ENCODE data around the gene PADI4. TPM values are rescaled to one million over a fixed set of nuclear protein-coding genes. Genes with fewer than 3 reads are reported as not detected.

Gene PADI4
- total RNA-seq, 2 experiments from 2014 or later: 0.12 to 0.24 TPM

GRCh38 chr1:17363351-17363750, 55.4 kb downstream of the PADI4 start:
- Mint-ChIP-seq H3K27ac (no peak overlapping the region), H3K4me1 (ENCODE audit: low read depth) (no peaks in the 10 kb centered on the region), H3K4me3 (no peak overlapping the region), H3K27me3 (peaks cover 5% of the 10 kb centered on the region), H3K36me3 (no peaks in the 10 kb centered on the region), H3K9me3 (no peaks in the 10 kb centered on the region)
- CTCF ChIA-PET: no interaction called here
- intact Hi-C loops (cut with micrococcal nuclease): no loop called here
- POLR2A ChIA-PET: no interaction called here
- DNase-seq: no peak

- Mint-ChIP-seq H3K4me3 (no peak overlapping the region), H3K36me3 (no peaks in the 10 kb centered on the region), H3K9me3 (no peaks in the 10 kb centered on the region), H3K27ac (no peak overlapping the region), H3K4me1 (ENCODE audit: low read depth) (no peaks in the 10 kb centered on the region), H3K27me3 (peaks cover 5% of the 10 kb centered on the region)
- CTCF ChIA-PET: no interaction called here
- no peak for DNase-seq
- POLR2A ChIA-PET: no interaction called here
- intact Hi-C loops (cut with micrococcal nuclease): no loop called here
Measured at GRCh38 chr1:17363771-17364170, 55.8 kb downstream of the PADI4 start.

GRCh38 chr1:17365293-17365692, 57.3 kb downstream of the PADI4 start:
- no peak overlapping the region for H3K27ac Mint-ChIP-seq
- H3K4me3 Mint-ChIP-seq: no peak overlapping the region
- intact Hi-C loops (cut with micrococcal nuclease): no loop called here
- no peaks in the 10 kb centered on the region for H3K4me1 Mint-ChIP-seq (ENCODE audit: low read depth)
- ChIA-PET CTCF (no interaction called here), POLR2A (no interaction called here)
- no peaks in the 10 kb centered on the region for H3K36me3 Mint-ChIP-seq
- H3K9me3 Mint-ChIP-seq: no peaks in the 10 kb centered on the region
- no peak for DNase-seq
- peaks cover 5% of the 10 kb centered on the region for H3K27me3 Mint-ChIP-seq

GRCh38 chr1:17369466-17369865, 61.5 kb downstream of the PADI4 start:
- Mint-ChIP-seq H3K9me3 (no peaks in the 10 kb centered on the region), H3K27ac (no peak overlapping the region), H3K27me3 (peaks cover under 1% of the 10 kb centered on the region), H3K4me3 (no peak overlapping the region), H3K36me3 (no peaks in the 10 kb centered on the region), H3K4me1 (ENCODE audit: low read depth) (no peaks in the 10 kb centered on the region)
- ChIA-PET POLR2A (no interaction called here), CTCF (no interaction called here)
- no peak for DNase-seq
- intact Hi-C loops (cut with micrococcal nuclease): no loop called here

- Mint-ChIP-seq H3K27me3 (no peaks in the 10 kb centered on the region), H3K4me3 (no peak overlapping the region), H3K27ac (no peak overlapping the region), H3K36me3 (no peaks in the 10 kb centered on the region), H3K4me1 (ENCODE audit: low read depth) (no peaks in the 10 kb centered on the region), H3K9me3 (no peaks in the 10 kb centered on the region)
- intact Hi-C loops (cut with micrococcal nuclease): no loop called here
- DNase-seq: no peak
- POLR2A ChIA-PET: interaction anchor here (0.7 kb wide), 1 partner anchor 13 kb away, joined by 3 read pairs; no protein-coding TSS in a partner anchor
- CTCF ChIA-PET: no interaction called here
Measured at GRCh38 chr1:17370618-17371017, 62.6 kb downstream of the PADI4 start.

GRCh38 chr1:17371896-17372295, 63.9 kb downstream of the PADI4 start, which contains the start of gene PADI6:
PADI6 (plus strand) TSS chr1:17372196; CDS start chr1:17372246, 50 bp downstream.
- no peaks in the 10 kb centered on the region for H3K9me3 Mint-ChIP-seq
- no peaks in the 10 kb centered on the region for H3K4me1 Mint-ChIP-seq (ENCODE audit: low read depth)
- no peaks in the 10 kb centered on the region for H3K36me3 Mint-ChIP-seq
- no peaks in the 10 kb centered on the region for H3K27me3 Mint-ChIP-seq
- intact Hi-C loops (cut with micrococcal nuclease): no loop called here
- no peak within 1 kb of the TSS for H3K27ac Mint-ChIP-seq
- no peak within 1 kb of the TSS for H3K4me3 Mint-ChIP-seq
- ChIA-PET POLR2A (interaction anchor here (0.6 kb wide), 1 partner anchor 11 kb away, joined by 3 read pairs; no protein-coding TSS in a partner anchor), CTCF (interaction anchor here (0.7 kb wide), 1 partner anchor 157 kb away, joined by 3 read pairs; no protein-coding TSS in a partner anchor)
- DNase-seq: no peak

GRCh38 chr1:17372955-17373354, 65.0 kb downstream of the PADI4 start:
- ChIA-PET POLR2A (no interaction called here), CTCF (no interaction called here)
- Mint-ChIP-seq H3K27me3 (no peaks in the 10 kb centered on the region), H3K9me3 (no peaks in the 10 kb centered on the region), H3K4me1 (ENCODE audit: low read depth) (no peaks in the 10 kb centered on the region), H3K27ac (no peak overlapping the region), H3K36me3 (no peaks in the 10 kb centered on the region), H3K4me3 (no peak overlapping the region)
- intact Hi-C loops (cut with micrococcal nuclease): no loop called here
- no peak for DNase-seq

GRCh38 chr1:17375651-17376050, 67.7 kb downstream of the PADI4 start:
- DNase-seq: no peak
- Mint-ChIP-seq H3K4me3 (no peak overlapping the region), H3K27me3 (no peaks in the 10 kb centered on the region), H3K9me3 (no peaks in the 10 kb centered on the region), H3K36me3 (no peaks in the 10 kb centered on the region), H3K4me1 (ENCODE audit: low read depth) (no peaks in the 10 kb centered on the region), H3K27ac (no peak overlapping the region)
- intact Hi-C loops (cut with micrococcal nuclease): no loop called here
- ChIA-PET POLR2A (no interaction called here), CTCF (no interaction called here)

- intact Hi-C loops (cut with micrococcal nuclease): no loop called here
- H3K4me1 Mint-ChIP-seq (ENCODE audit: low read depth): no peaks in the 10 kb centered on the region
- no peak for DNase-seq
- H3K36me3 Mint-ChIP-seq: no peaks in the 10 kb centered on the region
- no peak overlapping the region for H3K27ac Mint-ChIP-seq
- no peaks in the 10 kb centered on the region for H3K9me3 Mint-ChIP-seq
- no peak overlapping the region for H3K4me3 Mint-ChIP-seq
- no peaks in the 10 kb centered on the region for H3K27me3 Mint-ChIP-seq
- POLR2A ChIA-PET: no interaction called here
- CTCF ChIA-PET: no interaction called here
Measured at GRCh38 chr1:17377325-17377953, 69.4 kb downstream of the PADI4 start.

GRCh38 chr1:17381161-17381560, 73.2 kb downstream of the PADI4 start:
- CTCF ChIA-PET: no interaction called here
- Mint-ChIP-seq H3K4me3 (no peak overlapping the region), H3K27ac (no peak overlapping the region)

GRCh38 chr1:17392199-17392740, 84.3 kb downstream of the PADI4 start:
- POLR2A ChIA-PET: no interaction called here
- no peaks in the 10 kb centered on the region for H3K27me3 Mint-ChIP-seq
- intact Hi-C loops (cut with micrococcal nuclease): no loop called here
- H3K36me3 Mint-ChIP-seq: no peaks in the 10 kb centered on the region
- CTCF ChIA-PET: interaction anchor here (0.7 kb wide), 1 partner anchor 215 kb away, joined by 3 read pairs; no protein-coding TSS in a partner anchor
- H3K27ac Mint-ChIP-seq: no peak overlapping the region
- no peaks in the 10 kb centered on the region for H3K9me3 Mint-ChIP-seq
- no peak for DNase-seq
- H3K4me3 Mint-ChIP-seq: no peak overlapping the region
- H3K4me1 Mint-ChIP-seq (ENCODE audit: low read depth): no peaks in the 10 kb centered on the region

More at GRCh38 chr1:17381161-17381560, 73.2 kb downstream of the PADI4 start:
- POLR2A ChIA-PET: no interaction called here
- Mint-ChIP-seq H3K27me3 (no peaks in the 10 kb centered on the region), H3K36me3 (no peaks in the 10 kb centered on the region), H3K9me3 (no peaks in the 10 kb centered on the region), H3K4me1 (ENCODE audit: low read depth) (no peaks in the 10 kb centered on the region)
- DNase-seq: no peak
- intact Hi-C loops (cut with micrococcal nuclease): no loop called here

- CTCF ChIA-PET: no interaction called here
Measured at GRCh38 chr1:17393230-17393629, 85.2 kb downstream of the PADI4 start.

More at GRCh38 chr1:17393230-17393629, 85.2 kb downstream of the PADI4 start:
- Mint-ChIP-seq H3K4me3 (no peak overlapping the region), H3K4me1 (ENCODE audit: low read depth) (no peaks in the 10 kb centered on the region), H3K36me3 (no peaks in the 10 kb centered on the region), H3K27ac (no peak overlapping the region), H3K27me3 (no peaks in the 10 kb centered on the region), H3K9me3 (no peaks in the 10 kb centered on the region)
- intact Hi-C loops (cut with micrococcal nuclease): no loop called here
- no peak for DNase-seq
- POLR2A ChIA-PET: no interaction called here

Measured in activated CD4-positive, alpha-beta memory T cell treated with anti-CD3 and anti-CD28 coated beads for 36 hours (primary cell).